SU-DHL-6 (cell line): ENCODE data around the gene ARHGAP4.

Experiments
- H2AFZ ChIP-seq: fragments of 200-600 bp; sonication (generic); 2 replicates; pipeline ENCODE4 v1.6.1; 2014; ENCODE audit warnings: low read depth, mild to moderate bottlenecking, moderate library complexity, mixed read lengths, antibody characterized with exemption, low read length; ENCODE audit not compliant: severe bottlenecking
- H3F3A ChIP-seq: fragments of 200-600 bp; shearing (Covaris generic); 2 replicates; pipeline ENCODE4 v1.6.0; 2016; ENCODE audit warnings: antibody characterized with exemption, mild to moderate bottlenecking; ENCODE audit not compliant: insufficient read depth
- H3K27ac ChIP-seq: fragments of 200-600 bp; sonication (generic); 2 replicates; pipeline ENCODE4 v1.5.1; 2016; ENCODE audit warnings: low read depth, mild to moderate bottlenecking, low read length, moderate library complexity, mixed read lengths
- H3K27me3 ChIP-seq: fragments of 200-600 bp; sonication (generic), shearing (Covaris generic); 2 replicates; pipeline ENCODE4 v1.6.0; 2014; ENCODE audit warnings: mild to moderate bottlenecking, low read length
- H3K36me3 ChIP-seq: fragments of 200-600 bp; sonication (generic); 2 replicates; pipeline ENCODE4 v1.6.1; 2014; ENCODE audit warnings: mild to moderate bottlenecking, low read length, mixed read lengths
- H3K4me2 ChIP-seq: fragments of 300-600, 200-600 bp; shearing (Covaris generic), sonication (generic); 2 replicates; pipeline ENCODE4 v1.6.0; 2014; ENCODE audit warnings: low read length, low read depth, mild to moderate bottlenecking; ENCODE audit not compliant: poor library complexity, severe bottlenecking
- H3K4me3 ChIP-seq: fragments of 200-600 bp; sonication (generic); 2 replicates; pipeline ENCODE4 v1.5.1; 2014; ENCODE audit warnings: antibody characterized with exemption, low read length, mild to moderate bottlenecking, mixed read lengths; ENCODE audit not compliant: insufficient read depth, poor library complexity, severe bottlenecking
- H3K79me2 ChIP-seq: fragments of 200-600 bp; sonication (generic); 2 replicates; pipeline ENCODE4 v1.6.1; 2014; ENCODE audit warnings: mild to moderate bottlenecking, low read length, moderate library complexity; ENCODE audit not compliant: insufficient read depth
- H3K9ac ChIP-seq: fragments of 200-600 bp; sonication (generic); 2 replicates; pipeline ENCODE4 v1.7.0; 2014; ENCODE audit warnings: mild to moderate bottlenecking, low read length
- H3K9me2 ChIP-seq: fragments of 200-600 bp; sonication (generic); replicated peaks from 2 replicates; pipeline ENCODE4 v1.6.1; 2014; ENCODE audit warnings: low read length; ENCODE audit not compliant: insufficient read depth
- H3K9me3 ChIP-seq: fragments of 200-600 bp; sonication (generic); 2 replicates; pipeline ENCODE4 v1.6.1; 2014; ENCODE audit warnings: low read length, mixed read lengths; ENCODE audit not compliant: insufficient read depth
- H4K20me1 ChIP-seq: fragments of 200-600 bp; sonication (generic); 2 replicates; pipeline ENCODE4 v1.6.1; 2014; ENCODE audit warnings: low read depth, mild to moderate bottlenecking, antibody characterized with exemption, low read length, moderate library complexity, mixed read lengths
- EZH2phosphoT487 ChIP-seq: fragments of 200-600 bp; sonication (generic), shearing (Covaris generic); conservative IDR thresholded peaks from 2 replicates; pipeline ENCODE4 v1.6.1; 2018; ENCODE audit warnings: mild to moderate bottlenecking, antibody characterized with exemption, low read length, moderate library complexity, mixed read lengths
- TF ChIP-seq, protein P1 (sequence below): fragments of 200-600 bp; sonication (generic); IDR thresholded peaks from one replicate; pipeline ENCODE4 v1.5.1; 2017; ENCODE audit warnings: antibody characterized with exemption, mild to moderate bottlenecking, low read length, moderate library complexity; ENCODE audit not compliant: insufficient read depth, poor library complexity, severe bottlenecking

ARHGAP4 gene

GRCh38 chrX:153867671-153868070, 58.4 kb downstream of the ARHGAP4 start:
- TF ChIP-seq EZH2phosphoT487, result no peak
- Histone ChIP-seq H3K9ac (no peak overlapping the region), H3F3A (no peaks in the 10 kb centered on the region), H3K36me3 (no peaks in the 10 kb centered on the region), H3K4me2 (no peak overlapping the region), H3K27ac (no peak overlapping the region), H2AFZ (no peak overlapping the region), H3K9me2 (no peaks in the 10 kb centered on the region), H3K9me3 (no peaks in the 10 kb centered on the region), H3K27me3 (no peaks in the 10 kb centered on the region), H4K20me1 (no peaks in the 10 kb centered on the region), H3K4me3 (no peak overlapping the region), H3K79me2 (no peaks in the 10 kb centered on the region)

GRCh38 chrX:153867139-153867538, 58.9 kb downstream of the ARHGAP4 start:
- no peak overlapping the region for H3K4me3 ChIP-seq
- no peaks in the 10 kb centered on the region for H3F3A ChIP-seq
- H3K79me2 ChIP-seq, result no peaks in the 10 kb centered on the region
- no peak overlapping the region for H2AFZ ChIP-seq
- H3K27me3 ChIP-seq, result no peaks in the 10 kb centered on the region
- no peak overlapping the region for H3K4me2 ChIP-seq
- no peaks in the 10 kb centered on the region for H3K9me2 ChIP-seq
- no peak overlapping the region for H3K9ac ChIP-seq
- no peak for TF ChIP-seq EZH2phosphoT487
- TF ChIP-seq, protein P1, sequence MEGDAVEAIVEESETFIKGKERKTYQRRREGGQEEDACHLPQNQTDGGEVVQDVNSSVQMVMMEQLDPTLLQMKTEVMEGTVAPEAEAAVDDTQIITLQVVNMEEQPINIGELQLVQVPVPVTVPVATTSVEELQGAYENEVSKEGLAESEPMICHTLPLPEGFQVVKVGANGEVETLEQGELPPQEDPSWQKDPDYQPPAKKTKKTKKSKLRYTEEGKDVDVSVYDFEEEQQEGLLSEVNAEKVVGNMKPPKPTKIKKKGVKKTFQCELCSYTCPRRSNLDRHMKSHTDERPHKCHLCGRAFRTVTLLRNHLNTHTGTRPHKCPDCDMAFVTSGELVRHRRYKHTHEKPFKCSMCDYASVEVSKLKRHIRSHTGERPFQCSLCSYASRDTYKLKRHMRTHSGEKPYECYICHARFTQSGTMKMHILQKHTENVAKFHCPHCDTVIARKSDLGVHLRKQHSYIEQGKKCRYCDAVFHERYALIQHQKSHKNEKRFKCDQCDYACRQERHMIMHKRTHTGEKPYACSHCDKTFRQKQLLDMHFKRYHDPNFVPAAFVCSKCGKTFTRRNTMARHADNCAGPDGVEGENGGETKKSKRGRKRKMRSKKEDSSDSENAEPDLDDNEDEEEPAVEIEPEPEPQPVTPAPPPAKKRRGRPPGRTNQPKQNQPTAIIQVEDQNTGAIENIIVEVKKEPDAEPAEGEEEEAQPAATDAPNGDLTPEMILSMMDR, result no peak
- no peaks in the 10 kb centered on the region for H3K36me3 ChIP-seq
- no peaks in the 10 kb centered on the region for H3K9me3 ChIP-seq
- no peak overlapping the region for H3K27ac ChIP-seq
- H4K20me1 ChIP-seq, result no peaks in the 10 kb centered on the region

GRCh38 chrX:153866302-153867019, 59.6 kb downstream of the ARHGAP4 start:
- H3K79me2 ChIP-seq, result no peaks in the 10 kb centered on the region
- H3K9me2 ChIP-seq, result no peaks in the 10 kb centered on the region
- no peaks in the 10 kb centered on the region for H3K27me3 ChIP-seq
- H3K4me2 ChIP-seq, result no peak overlapping the region
- H3K27ac ChIP-seq, result no peak overlapping the region
- no peaks in the 10 kb centered on the region for H4K20me1 ChIP-seq
- H3K9me3 ChIP-seq, result no peaks in the 10 kb centered on the region
- no peaks in the 10 kb centered on the region for H3F3A ChIP-seq
- TF ChIP-seq EZH2phosphoT487, result no peak
- no peak overlapping the region for H3K4me3 ChIP-seq
- H2AFZ ChIP-seq, result no peak overlapping the region
- no peak overlapping the region for H3K9ac ChIP-seq
- no peaks in the 10 kb centered on the region for H3K36me3 ChIP-seq

- H3K27ac ChIP-seq, result no peak overlapping the region
- H3K4me2 ChIP-seq, result no peak overlapping the region
- TF ChIP-seq, protein P1, result no peak
- no peak for TF ChIP-seq EZH2phosphoT487
- no peaks in the 10 kb centered on the region for H3K9me3 ChIP-seq
- H3K36me3 ChIP-seq, result no peaks in the 10 kb centered on the region
- H4K20me1 ChIP-seq, result no peaks in the 10 kb centered on the region
- H3F3A ChIP-seq, result no peaks in the 10 kb centered on the region
- no peak overlapping the region for H3K9ac ChIP-seq
- no peaks in the 10 kb centered on the region for H3K27me3 ChIP-seq
- H3K9me2 ChIP-seq, result no peaks in the 10 kb centered on the region
- H2AFZ ChIP-seq, result no peak overlapping the region
- no peaks in the 10 kb centered on the region for H3K79me2 ChIP-seq
- H3K4me3 ChIP-seq, result no peak overlapping the region
These were observed 60.4 kb downstream of the ARHGAP4 start for GRCh38 chrX:153865685-153866084.
